Measurements from ENCODE around the gene CACNA1G.

DNA sequence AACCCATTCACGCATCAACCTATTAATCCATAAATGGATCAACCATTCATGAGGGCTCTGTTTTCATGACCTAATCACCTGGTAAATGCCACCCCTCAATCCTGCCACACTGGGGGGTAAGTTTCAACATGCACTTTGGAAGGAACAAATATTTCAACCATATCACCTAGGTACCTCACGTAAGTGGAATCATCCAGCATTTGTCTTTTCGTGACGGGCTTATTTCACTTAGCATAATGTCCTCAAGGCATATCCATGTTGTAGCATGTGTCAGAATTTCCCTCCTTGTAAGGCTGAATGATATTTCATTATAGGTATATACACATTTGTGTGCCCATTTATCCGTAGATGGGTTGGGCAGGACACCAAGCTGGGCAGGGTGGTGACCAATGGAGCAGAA, 111.6 kb downstream of the CACNA1G start:
- TF ChIP-seq, protein P1, sequence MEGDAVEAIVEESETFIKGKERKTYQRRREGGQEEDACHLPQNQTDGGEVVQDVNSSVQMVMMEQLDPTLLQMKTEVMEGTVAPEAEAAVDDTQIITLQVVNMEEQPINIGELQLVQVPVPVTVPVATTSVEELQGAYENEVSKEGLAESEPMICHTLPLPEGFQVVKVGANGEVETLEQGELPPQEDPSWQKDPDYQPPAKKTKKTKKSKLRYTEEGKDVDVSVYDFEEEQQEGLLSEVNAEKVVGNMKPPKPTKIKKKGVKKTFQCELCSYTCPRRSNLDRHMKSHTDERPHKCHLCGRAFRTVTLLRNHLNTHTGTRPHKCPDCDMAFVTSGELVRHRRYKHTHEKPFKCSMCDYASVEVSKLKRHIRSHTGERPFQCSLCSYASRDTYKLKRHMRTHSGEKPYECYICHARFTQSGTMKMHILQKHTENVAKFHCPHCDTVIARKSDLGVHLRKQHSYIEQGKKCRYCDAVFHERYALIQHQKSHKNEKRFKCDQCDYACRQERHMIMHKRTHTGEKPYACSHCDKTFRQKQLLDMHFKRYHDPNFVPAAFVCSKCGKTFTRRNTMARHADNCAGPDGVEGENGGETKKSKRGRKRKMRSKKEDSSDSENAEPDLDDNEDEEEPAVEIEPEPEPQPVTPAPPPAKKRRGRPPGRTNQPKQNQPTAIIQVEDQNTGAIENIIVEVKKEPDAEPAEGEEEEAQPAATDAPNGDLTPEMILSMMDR (IDR thresholded peaks at IDR 0.05) = no peak
- TF ChIP-seq POLR2A (IDR thresholded peaks at IDR 0.05) = no peak

Data from prostate gland (tissue), 2 donors.